Measurements from ENCODE around the gene GET4.

The GET4 gene

DNA sequence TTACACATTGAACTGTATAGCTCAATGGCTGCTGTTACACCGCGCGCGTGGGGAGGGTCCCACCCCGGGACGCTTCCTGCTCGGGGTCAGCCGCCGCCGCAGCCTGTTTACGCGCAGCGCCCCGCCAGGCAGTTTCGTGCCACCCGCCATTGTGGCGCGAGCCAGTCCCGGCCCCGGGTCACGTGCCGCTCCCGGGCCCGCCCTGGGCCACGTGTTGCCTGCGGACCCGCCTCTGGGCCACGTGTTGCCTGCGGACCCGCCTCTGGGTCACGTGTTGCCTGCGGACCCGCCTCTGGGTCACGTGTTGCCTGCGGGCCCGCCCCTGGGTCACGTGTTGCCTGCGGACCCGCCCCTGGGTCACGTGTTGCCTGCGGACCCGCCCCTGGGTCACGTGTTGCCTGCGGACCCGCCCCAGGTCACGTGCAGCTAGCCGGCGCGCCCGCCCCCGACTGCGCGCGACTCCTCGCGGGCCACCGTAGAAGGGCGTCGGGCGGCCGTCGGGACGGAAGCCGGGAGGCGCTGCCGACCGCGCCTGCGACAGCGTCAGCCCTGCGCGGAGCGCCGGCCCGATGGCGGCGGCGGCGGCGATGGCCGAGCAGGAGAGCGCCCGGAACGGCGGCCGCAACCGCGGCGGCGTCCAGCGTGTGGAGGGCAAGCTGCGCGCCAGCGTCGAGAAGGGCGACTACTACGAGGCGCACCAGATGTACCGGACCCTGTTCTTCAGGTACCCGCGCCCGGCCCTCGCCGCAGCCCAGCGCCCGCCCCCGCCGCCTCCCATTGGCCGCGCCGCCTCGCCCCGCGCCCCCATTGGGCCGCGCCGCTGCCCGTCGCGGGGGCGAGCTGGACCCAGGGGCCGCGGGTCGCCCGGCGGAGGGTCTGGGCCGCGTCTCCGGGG, at the start of gene GET4:
TSS of gene GET4 (plus strand) at position 478 of the 895 bp plus-strand sequence. CDS start at position 570, 92 bp downstream.
- DNase-seq, result peak; percentile 98
- ATAC-seq, result peak; percentile 82

GRCh38 chr7:828793-829561, 47.4 kb upstream of the GET4 start:
- ATAC-seq (no peak), DNase-seq (no peak)

DNA sequence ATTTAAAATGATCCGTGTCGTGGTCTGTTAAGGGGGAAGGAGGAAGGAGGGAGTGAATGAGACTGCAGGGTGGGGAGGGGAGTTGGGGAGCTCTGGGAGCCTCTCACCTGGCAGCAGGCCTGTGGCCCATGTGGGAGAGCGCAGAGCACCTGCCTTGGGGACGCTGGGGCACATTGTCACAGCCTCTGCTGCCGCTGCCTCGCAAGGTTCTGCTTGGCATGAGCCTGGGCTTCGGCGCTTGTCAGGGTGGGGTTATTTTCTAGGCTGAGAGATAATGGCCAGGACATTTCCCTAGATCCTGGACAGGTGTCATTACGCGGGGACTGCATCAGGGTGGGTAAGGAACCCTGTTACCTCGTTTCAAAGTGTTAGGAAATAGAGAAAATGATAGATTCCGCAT, 46.3 kb upstream of the GET4 start:
- DNase-seq (no peak), ATAC-seq (no peak)

DNA sequence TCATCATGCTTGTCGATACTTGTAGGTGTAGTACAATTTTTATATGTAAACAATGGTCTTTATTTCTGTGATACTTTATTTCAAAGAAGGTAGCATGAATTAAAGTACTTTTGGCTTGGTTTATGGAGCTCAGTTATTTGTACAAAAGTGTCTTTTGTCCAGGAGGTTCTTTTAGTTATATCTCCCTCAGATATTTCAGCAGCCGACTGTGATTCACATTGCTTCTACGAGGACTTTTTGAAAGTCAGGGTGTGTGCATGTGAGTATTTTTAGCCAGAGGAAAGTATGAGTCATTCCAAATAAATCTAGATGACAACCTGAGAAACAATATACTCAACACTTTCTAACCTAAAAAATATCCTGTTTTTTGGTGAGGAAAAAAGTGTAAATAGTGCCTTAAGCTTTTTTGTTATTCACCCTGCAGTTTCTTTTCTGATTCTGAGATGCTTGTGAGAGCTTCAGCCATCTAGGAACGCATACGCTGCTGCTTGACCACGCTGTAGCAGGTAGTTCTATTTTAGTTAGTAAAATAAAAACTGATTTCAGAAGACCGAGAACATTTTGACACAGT, 44.7 kb upstream of the GET4 start:
- peak; percentile 69 for ATAC-seq
- no peak for DNase-seq

GRCh38 chr7:832167-832967, 44.0 kb upstream of the GET4 start, which contains the start of gene SUN1:
TSS of gene SUN1 (plus strand) at chr7:832476. CDS start at chr7:832525, 49 bp downstream.
- peak; percentile 63 for DNase-seq
- ATAC-seq, result peak; percentile 81

DNA sequence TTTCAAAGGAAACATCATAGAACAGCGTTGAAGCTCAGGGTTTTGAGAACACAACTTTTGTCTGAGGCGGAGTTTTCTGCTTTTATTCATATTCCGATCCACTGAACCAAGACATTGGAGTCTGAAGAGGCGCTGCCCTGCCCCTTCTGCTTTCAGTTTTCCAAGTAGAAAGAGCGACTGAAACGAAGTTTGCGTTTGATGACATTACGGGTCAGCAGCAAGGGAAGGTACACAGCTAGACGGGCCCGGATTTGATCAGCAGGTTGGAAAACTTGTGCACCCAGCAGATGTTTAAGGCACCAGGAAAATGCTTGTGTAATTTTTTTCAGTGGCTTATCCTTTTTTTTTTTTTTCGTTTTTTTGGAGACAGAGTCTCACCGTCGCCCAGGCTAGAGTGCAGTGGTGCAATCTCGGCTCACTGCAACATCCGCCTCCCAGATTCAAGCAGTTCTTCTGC, 43.4 kb upstream of the GET4 start:
- DNase-seq (no peak), ATAC-seq (no peak)

GRCh38 chr7:833601-834258, 42.6 kb upstream of the GET4 start:
- no peak for ATAC-seq
- DNase-seq, result no peak

DNA sequence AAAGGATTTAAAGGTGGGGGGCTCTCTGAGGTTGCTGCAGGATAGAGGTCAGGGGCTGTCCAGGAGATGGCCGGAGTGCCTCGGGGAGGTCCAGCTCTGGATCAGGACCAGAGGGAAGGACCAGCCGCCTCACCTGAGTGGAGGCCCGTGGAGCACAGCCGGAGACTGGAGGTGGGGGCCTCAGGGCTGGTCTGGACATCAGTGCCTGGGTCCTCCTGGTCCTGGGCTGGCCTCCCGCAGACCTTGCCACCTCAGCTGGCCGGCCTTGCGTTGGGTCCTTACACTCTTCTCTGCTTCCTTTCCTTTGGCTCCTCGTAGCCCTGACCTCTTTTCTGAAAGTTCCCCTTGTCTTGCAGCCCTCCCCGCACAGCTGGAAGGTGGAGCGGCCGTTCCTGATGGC, 42.1 kb upstream of the GET4 start:
- ATAC-seq (no peak), DNase-seq (no peak)

DNA sequence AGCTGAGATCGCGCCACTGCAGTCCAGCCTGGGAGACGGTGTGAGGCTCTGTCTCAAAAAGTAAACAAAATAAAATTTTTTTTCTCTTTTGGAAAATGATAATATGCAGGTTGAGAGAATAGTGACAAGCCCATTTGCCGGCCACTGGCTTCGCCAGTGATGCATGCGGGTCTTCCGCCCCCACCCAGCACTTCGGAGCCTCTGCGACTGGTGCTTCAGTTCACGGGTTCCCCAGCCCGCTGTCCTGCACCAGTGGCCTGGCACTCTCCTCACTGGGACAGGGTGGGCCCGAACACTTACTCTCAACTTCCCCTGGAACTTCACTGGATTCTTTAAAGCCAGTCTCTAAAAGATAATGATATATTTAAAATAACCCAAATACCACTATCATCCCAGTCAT, 41.3 kb upstream of the GET4 start:
- DNase-seq (no peak), ATAC-seq (no peak)

- DNase-seq (no peak), ATAC-seq (no peak)
These were observed 40.6 kb upstream of the GET4 start for GRCh38 chr7:835485-836401.

GRCh38 chr7:836429-836828, 39.9 kb upstream of the GET4 start:
- no peak for ATAC-seq
- DNase-seq, result no peak

GRCh38 chr7:837001-837400, 39.4 kb upstream of the GET4 start:
- ATAC-seq (no peak), DNase-seq (no peak)

DNA sequence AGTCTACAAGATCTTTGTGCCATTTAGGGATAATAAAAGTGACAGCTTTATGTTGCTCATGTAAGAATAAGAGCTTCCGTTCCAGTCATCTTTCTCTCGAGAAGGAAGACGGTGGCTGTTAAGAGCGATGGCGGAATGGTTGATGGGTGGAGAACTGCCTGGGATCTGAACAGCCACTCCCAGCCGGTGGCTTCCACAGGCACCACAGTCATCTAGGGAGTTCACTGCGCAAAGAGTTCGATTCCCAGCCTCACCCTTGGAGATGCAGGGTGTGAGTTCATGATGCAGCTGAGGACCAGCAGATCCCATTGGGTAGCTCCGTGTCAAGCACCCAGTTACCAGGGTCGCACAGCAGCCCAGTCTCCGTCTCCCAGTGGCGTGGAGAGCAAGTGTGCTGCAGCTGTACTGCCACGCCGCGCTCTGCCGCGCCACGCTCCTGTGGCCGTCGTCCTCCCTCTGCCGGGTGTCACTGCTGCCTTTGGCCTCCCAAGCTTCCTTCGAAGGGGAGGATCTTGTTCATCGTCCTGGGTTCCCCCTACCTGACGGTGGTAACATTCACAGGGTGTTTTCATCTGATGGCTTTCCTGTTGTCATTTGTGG, 36.3 kb upstream of the GET4 start:
- no peak for DNase-seq
- no peak for ATAC-seq

DNA sequence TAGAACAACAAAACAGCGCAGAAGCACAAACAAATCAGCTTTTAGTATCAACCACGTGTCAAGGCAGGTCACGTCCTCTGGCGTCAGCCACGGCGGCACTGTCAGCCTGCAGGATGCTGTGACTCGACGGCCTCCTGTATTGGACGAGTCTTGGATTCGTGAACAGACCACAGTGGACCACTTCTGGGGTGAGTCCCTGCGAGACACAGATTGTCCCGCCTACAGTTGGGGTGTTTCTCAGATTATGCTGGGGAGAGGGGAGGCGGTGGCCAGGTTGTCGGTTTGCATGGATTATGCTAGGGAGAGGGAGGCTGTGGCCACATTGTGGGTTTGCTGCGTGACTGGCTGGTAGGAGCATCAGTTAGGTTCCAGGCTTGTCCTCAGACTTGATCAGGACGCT, 34.4 kb upstream of the GET4 start:
- DNase-seq (no peak), ATAC-seq (no peak)

- no peak for ATAC-seq
These were observed 33.8 kb upstream of the GET4 start for GRCh38 chr7:842431-843031.

DNA sequence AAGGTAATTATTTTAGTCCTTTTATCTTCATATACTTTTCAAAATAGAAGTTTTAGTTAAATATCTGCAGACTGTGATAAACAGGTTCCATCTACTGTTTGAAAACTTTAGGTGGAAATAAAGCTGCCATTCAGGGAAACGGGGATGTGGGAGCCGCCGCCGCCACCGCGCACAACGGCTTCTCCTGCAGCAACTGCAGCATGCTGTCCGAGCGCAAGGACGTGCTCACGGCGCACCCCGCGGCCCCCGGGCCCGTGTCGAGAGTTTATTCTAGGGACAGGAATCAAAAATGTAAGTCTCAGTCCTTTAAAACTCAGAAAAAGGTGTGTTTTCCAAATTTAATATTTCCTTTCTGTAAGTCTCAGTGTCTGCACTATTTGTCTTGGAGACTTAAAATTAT, 33.1 kb upstream of the GET4 start:
- ATAC-seq, result no peak
- no peak for DNase-seq

More at GRCh38 chr7:842431-843031, 33.8 kb upstream of the GET4 start:
- DNase-seq, result no peak

GRCh38 chr7:844043-844442, 32.3 kb upstream of the GET4 start:
- ATAC-seq, result no peak
- no peak for DNase-seq

DNA sequence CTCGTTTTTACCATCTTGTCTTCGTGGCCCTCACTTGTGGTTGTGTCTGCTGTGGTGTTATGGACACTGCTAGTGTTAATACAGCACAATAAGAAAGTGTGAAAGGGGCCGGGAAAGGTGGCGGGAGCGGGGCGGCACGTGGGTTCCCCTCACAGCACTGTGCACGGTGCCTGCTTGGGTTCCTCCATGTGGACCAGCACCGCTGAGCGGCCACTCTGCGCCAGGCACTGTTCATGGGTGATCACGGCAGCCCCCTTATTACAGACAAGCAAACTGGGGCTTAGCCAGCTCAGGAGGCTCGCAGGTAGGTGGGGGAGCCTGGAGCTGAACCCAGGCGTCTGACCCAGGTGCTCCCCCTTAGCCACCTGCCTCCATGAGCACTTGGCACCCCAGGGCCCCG, 31.8 kb upstream of the GET4 start:
- ATAC-seq (no peak), DNase-seq (no peak)

DNA sequence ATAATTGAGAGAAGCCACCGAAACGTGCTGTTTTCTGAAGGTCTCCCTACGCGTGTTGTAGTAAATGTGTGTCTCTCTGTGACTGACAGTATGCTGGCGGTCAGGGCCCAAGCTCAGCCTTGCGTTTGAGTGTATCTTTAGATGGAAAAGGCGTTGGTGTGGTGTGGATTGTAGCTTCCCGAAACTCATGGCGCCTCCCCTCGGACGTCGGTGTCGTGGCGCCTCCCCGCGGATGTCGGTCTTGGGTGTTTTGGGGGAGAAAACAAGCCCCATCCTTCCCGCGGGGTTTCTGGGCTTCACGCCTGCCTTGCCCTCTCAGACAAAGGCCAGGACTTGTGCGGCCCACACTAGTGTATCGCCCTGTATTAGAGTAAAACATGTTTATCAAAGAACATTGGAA, 31.3 kb upstream of the GET4 start:
- ATAC-seq, result no peak
- no peak for DNase-seq
